Measurements from ENCODE around the gene CCDC184. TPM values are rescaled to one million over a fixed set of nuclear protein-coding genes. Genes with fewer than 3 reads are reported as not detected.
"Not testable (repeated sequence)": the region's sequence is repeated elsewhere in the genome, so short reads cannot be mapped to it uniquely, and the experiment has no call there.

The CCDC184 gene
- 0.63 and 1.1 TPM in 2 replicates for total RNA-seq (ENCODE audit: low replicate concordance)

- peak; percentile 51 for TF ChIP-seq CTCF (IDR thresholded peaks at IDR 0.05; ENCODE audit: insufficient read depth, low read length)
- peak; percentile 76 for DNase-seq (ENCODE audit: low read depth)
- H3K4me3 ChIP-seq (ENCODE audit: low read depth, low read length) = peak within 1 kb of the TSS; percentile 81
These were observed at the start of gene CCDC184 for GRCh38 chr12:48183091-48183875. CCDC184 (plus strand) TSS chr12:48183644; CDS start chr12:48184123, 479 bp downstream.

- no peak for DNase-seq (ENCODE audit: low read depth)
- no peak for TF ChIP-seq CTCF (IDR thresholded peaks at IDR 0.05; ENCODE audit: insufficient read depth, low read length)
- no peak overlapping the region for H3K4me3 ChIP-seq (ENCODE audit: low read depth, low read length)
These were observed 48.4 kb upstream of the CCDC184 start for GRCh38 chr12:48135027-48135426.

- DNase-seq (ENCODE audit: low read depth) = no peak
- no peak overlapping the region for H3K4me3 ChIP-seq (ENCODE audit: low read depth, low read length)
- no peak for TF ChIP-seq CTCF (IDR thresholded peaks at IDR 0.05; ENCODE audit: insufficient read depth, low read length)
These were observed 40.4 kb upstream of the CCDC184 start for GRCh38 chr12:48142818-48143674.

GRCh38 chr12:48143898-48144297 lies 39.5 kb upstream of the CCDC184 start:
- no peak for DNase-seq (ENCODE audit: low read depth)
- TF ChIP-seq CTCF (IDR thresholded peaks at IDR 0.05; ENCODE audit: insufficient read depth, low read length) = no peak
- no peak overlapping the region for H3K4me3 ChIP-seq (ENCODE audit: low read depth, low read length)

GRCh38 chr12:48145981-48146380 lies 37.5 kb upstream of the CCDC184 start:
- TF ChIP-seq CTCF (IDR thresholded peaks at IDR 0.05; ENCODE audit: insufficient read depth, low read length) = no peak
- DNase-seq (ENCODE audit: low read depth) = no peak

GRCh38 chr12:48151103-48151771 lies 32.2 kb upstream of the CCDC184 start:
- H3K4me3 ChIP-seq (ENCODE audit: low read depth, low read length) = no peak overlapping the region
- no peak for TF ChIP-seq CTCF (IDR thresholded peaks at IDR 0.05; ENCODE audit: insufficient read depth, low read length)
- no peak for DNase-seq (ENCODE audit: low read depth)

More at GRCh38 chr12:48145981-48146380, 37.5 kb upstream of the CCDC184 start:
- H3K4me3 ChIP-seq (ENCODE audit: low read depth, low read length) = no peak overlapping the region

GRCh38 chr12:48155786-48156185 lies 27.7 kb upstream of the CCDC184 start:
- not testable (repeated sequence) for H3K4me3 ChIP-seq (ENCODE audit: low read depth, low read length); DNase-seq (ENCODE audit: low read depth)

Data from fibroblast of the aortic adventitia (primary cell).